NCI-H345 (cell line): ENCODE data around the gene FGFR1OP2.
"Not testable (repeated sequence)": the region's sequence is repeated elsewhere in the genome, so short reads cannot be mapped to it uniquely, and the experiment has no call there.

Experiments used
- DNase-seq: peaks from one replicate; lab custom pipeline; 2025; lab: John Stamatoyannopoulos, UW

FGFR1OP2 gene

DNA sequence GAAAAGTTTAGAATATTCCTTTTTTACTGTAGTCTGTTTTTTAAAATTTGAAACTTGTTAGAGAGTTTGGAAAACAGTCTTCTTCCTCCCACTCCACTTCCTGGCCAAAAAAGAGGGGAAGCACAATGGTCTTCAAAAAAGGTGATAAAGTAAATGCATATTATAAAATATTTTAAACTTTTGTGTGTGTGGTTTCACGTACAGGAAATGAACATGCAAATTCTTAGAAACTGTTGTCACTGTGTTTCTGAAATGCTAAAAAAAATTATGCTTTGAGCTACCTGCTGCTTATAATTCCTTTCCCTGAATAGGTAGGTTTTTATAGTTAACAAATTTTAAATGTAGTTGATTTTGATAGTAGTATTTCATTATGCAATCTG lies 2.9 kb downstream of the FGFR1OP2 start:
- no peak for DNase-seq

DNA sequence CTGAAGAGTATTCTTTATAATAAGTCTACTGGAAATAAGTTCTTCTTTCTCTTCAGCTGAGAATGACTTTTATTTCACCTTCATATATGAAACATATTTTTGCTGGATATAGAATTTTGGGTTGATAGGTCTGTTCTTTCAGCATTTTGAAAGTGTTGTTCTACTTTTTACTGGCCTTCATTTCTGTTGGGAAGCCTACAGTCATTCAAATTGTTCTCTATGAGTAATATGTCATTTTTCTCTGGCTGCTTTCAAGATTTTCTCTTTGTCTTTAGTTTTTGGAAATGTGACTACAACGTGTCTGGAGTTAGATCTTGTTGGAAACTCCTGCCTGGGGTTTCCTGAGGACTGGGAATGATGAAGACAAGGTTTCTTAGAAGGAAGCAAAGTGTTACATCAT lies 10.0 kb downstream of the FGFR1OP2 start:
- DNase-seq = no peak

DNA sequence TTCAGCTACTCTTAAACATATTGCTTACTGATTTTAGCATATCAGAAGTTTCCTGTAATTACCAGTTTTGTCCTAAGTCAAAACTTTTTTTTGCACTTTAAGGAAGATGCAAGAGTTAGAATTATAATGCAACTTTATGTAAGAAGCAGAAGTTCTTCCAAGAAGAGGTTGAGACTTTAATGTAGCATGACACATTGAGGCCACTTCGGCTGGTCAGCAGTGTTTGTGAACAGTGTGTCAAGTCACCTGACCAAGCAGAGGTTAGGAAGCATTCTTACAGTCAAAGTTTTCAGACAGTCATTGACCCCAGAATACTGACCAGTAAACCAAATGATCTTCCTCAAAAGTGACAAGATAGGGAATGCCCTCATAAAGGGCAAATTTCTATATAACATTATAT lies 15.2 kb downstream of the FGFR1OP2 start:
- DNase-seq = no peak

DNA sequence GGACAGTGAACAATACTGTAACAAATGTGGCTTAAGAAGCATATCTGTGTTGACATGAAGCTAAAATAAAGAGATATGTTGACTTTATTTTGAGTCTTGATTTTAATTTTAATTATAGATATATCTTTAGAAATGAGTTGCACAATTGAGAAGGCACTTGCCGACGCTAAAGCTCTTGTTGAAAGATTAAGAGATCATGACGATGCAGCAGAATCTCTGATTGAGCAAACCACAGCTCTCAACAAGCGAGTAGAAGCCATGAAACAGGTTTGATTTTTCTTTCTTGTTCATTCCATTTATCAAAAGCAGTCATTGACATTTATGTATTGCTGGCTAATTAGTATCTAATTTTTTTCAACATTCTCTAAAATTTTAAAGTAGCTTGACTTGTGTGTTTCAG lies 15.8 kb downstream of the FGFR1OP2 start:
- DNase-seq = no peak

DNA sequence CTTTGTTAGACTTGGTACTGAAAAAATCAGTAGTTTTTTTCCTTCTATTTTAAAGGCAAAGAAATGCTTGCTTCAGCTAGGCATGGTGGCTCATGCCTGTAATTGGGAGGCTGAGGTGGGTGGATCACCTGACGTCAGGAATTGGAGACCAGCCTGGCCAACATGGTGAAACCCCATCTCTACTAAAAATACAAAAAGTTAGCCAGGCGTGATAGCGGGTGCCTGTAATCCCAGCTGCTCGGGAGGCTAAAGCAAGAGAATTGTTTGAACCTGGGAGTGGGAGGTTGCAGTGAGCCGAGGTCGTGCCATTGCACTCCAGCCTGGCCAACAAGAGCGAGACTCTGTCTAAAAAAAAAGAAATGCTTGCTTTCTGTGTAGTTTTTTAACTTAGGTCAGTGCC lies 23.1 kb downstream of the FGFR1OP2 start:
- DNase-seq = not testable (repeated sequence)

DNA sequence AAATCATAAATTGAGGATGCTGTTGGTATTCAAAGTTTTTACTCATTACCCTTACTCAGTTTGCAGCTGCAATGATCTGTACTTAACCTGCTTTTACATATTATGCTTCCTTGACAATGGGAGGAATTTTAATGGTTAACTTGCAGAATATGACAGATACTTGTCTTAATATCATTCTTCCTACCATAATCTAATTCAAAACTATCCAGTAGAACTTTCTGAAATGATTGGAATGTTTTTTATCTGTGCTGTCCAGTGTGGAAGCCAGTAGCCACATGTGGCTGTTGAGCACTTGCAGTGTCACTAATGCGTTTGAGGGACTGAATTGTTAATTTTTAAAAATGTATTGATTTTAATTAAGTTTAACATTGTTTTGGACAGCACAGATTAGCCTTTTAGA lies 23.5 kb downstream of the FGFR1OP2 start:
- no peak for DNase-seq

DNA sequence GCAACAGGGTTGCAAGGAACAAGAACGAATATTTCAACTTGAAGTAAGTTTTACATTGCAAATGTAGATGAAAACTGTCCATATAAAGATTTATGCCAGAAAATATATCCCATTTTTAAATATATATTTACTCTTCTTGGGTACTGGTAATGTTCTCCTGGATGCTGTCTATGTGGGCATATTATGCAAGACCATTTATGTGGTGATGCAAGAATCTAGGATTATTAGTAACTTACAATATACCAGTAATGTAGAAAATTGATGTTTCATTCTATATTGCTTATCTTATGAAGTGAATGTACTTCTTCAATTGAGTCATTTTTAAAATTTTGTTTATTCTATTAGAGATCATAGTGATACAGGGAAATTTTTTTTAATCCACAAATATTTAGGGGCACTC lies 25.1 kb downstream of the FGFR1OP2 start:
- DNase-seq = no peak

DNA sequence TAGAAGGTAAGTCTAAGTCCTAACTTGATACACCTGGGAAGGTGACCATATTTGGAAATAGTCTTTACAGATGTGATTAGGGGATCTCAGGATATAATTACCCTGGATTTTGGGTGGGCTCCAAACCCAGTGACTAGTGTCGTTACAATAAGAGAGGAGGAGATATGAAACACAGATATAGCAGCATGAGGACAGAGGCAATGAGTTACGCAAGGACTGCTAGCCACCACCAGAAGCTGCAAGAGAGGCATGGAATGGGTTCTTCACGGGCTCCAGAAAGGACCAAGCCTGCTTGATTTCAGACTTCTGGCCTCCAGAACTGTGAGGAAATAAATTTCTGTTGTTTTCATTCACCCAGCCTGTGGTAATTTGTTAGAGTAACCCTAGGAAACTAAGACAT lies 28.6 kb downstream of the FGFR1OP2 start:
- no peak for DNase-seq

DNA sequence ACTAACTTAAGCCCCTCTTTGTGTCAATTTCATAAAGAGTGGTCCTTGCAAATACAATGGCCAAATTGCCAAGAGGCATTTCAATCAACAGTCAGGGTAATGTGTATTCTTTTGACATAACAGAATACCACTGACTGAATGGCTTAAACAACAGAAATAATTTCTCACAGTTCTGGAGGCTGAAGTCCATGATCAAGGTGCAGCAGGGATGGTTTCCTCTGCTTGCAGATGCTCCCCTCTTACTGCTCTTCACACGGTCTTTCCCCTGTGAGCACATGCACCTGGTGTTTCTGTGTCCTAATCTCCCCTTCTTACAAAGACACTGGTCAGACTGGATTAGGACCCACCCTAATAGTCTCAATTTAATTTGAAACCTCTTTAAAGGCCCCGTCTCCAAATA lies 31.9 kb downstream of the FGFR1OP2 start:
- no peak for DNase-seq

DNA sequence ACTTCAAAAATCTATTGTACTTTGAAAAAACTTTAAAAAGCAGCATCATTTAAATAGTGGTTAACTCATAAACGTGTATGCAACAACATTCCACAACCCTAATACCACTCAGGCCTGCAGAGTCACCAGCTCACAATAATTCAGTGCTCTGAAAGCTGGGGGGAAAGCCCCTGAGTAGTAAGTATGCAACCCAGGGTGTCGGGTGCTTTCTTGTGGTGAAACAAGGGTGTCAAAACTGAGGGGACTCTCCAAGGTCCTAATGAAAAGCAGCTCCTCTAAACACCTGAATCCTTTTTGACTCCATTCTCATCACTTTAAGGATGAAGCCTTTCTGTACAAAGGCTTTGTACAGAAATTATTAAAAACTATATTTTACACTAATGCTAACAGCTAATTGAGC lies 33.7 kb downstream of the FGFR1OP2 start:
- no peak for DNase-seq

DNA sequence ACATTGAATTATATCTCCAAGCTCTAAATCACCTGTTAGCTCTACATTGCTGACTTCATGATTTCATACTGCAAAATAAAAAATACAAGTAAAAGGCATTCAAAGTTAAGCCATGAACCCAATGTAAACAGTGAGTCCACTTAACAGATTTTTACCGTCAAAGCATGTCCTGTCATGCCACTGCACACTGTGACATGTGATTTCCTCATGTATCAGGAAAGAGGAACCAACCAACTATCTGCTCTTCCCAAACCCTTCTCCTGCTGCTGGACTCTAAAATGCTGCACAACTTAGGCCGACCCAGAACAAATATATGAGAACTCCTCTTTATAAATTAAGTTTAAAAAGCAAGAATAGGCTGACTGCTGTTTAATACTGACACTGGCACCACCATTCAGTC lies 38.4 kb downstream of the FGFR1OP2 start:
- peak; percentile 51 for DNase-seq

DNA sequence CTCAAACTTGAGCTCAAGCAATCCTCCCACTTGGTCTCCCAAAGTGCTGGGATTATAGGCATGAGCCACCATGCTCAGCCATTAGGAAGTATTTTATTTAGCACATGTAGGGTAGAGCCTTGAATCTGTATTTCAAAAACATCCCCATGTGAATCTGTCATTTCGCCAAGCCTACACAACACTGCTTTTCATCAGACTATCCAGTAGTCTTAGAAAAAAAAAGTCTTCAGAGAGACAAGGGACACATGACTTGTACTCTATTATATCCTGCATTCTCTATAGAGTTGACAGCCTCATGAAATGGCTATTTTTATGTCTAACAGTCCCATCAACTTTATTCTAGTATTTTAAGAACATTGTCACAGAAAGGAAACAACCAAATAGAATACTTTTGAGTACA lies 40.5 kb downstream of the FGFR1OP2 start:
- no peak for DNase-seq

DNA sequence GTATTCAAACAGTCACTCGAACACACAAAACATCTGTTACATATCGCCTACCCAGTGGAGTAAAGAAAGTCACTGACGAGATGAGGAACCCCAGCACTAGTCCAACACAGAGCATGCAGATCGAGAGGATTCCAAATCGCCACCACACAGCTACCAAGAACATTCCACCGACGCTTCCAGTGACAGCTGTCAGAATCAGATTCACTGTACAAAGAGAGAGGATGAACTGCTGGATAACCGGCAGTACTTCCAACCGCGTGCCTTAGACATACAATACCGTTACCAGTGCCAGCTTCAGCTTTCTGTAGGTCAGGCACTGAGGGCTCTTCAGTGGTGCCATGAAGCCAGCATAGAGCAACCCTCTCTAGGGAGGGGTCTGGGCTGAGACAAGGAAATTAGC lies 41.5 kb downstream of the FGFR1OP2 start:
- DNase-seq = no peak

DNA sequence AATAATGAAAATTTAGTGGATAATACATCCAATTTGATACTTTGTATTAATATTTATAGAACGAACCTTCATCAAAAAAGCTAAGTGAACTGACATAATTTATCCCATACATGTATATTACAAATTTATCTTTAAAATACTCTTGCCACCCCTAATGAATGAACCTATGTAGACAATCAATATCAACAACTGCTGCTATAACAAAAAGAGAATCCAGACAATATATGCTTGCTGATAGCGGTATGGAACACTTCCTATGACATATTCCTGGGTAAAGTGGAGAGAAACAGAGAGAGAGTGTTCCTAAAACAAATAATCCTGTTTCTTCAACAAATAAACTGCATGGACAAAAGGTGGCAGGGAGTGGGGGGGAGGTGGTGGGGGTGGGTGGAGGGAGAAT lies 44.6 kb downstream of the FGFR1OP2 start:
- DNase-seq = no peak

DNA sequence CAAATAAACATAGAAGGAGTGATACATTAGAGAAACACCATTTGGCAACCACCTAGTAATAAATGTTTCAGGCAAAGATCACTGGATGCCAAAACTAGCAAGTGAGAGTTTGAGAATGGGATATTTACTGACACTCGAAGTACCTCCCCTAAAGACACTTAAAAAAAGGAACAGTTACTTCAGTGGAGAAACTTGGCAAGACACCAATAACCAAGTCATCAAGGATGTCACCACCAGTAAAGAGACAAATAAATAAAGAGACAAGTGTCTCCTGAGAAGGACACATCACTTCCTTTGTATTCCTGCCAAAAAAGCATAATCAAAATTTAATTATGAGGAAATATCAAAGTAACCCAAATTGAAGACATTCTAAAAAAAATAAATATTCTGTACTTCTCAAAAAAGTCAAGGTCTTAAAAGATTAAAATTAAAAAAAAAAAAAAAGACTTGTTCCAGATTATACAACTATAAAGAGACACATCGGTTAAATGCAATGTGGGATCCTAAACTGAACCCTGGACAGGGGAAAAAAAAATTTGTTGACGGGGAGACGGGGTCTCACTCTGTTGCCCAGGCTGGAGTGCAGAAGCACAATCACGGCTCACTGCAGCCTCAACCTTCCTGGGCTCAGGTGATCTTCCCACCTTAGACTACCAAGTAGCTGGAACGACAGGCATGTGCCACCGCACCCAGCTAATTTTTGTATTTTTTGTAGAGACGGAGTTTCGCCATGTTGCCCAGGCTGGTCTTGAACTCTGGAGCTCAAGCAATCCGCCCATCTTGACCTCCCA lies 49.6 kb downstream of the FGFR1OP2 start:
- DNase-seq = no peak

DNA sequence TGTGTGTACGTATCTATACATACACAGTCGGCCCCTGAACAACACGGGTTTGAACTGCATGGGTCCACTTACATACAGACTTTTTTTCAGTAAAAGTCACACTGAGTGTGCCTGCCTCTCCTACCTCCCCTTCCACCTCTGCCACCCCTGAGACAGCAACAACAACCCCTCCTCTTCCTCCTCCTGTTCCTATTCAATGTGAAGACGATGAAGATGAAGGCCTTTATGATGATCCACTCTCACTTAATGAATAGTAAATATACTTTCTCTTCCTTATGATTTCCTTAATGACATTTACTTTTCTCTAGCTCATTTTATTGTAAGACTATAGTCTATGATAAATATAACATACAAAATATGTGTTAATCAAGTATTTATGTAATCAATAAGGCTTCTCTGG lies 50.4 kb downstream of the FGFR1OP2 start:
- DNase-seq = no peak

DNA sequence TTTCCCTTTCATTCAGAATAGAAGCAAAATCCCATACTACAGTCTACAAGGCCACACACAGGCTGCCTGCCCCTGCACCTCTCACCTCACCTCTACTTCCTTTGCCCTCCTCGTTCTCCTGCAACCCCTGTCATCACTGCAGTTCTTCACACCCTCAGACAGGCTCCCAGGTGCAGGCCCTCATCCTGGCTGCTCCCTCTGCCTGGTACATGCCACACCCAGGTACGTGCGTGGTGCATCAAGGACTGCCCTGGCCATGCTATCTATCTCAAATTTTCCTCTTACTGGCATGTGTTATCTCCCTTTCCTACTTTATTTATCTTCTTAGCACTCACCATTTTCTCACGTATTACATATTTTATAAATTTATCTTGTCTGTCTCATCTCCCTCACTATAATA lies 51.6 kb downstream of the FGFR1OP2 start:
- no peak for DNase-seq

DNA sequence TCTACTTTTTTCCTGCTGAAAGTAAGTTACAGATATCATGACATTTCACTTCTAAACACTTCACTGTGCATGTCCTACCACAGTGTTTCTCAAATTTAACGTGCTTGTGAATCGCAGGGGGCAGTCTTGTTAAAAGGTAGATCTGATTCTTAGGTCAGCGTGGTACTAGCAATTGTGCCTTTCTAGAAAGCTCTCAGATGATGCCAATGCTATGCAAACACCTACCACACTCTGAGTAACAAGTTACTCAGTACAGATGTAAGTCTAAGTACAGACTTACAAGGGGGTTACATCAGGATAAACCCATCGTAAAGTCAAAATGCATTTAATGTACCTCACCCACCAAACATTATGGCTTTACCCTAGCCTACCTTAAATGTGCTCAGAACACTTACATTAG lies 53.6 kb downstream of the FGFR1OP2 start:
- DNase-seq = no peak

DNA sequence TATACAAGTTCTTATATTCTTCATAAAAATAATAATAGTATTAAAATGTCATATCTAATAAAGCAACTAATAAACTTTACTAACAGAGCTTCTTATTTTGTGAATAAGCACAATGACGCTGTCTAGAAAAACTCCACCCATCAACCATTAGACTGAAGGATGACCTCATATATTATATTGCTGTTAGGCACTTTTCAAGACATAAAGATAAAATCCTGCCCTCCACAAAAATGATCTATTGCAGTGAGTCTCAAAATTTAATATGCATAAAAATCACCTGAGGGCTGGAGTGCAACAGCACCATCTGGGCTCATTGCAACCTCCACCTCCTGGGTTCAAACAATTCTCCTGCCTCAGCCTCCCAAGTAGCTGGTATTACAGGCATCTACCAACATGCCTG lies 55.8 kb downstream of the FGFR1OP2 start:
- no peak for DNase-seq

DNA sequence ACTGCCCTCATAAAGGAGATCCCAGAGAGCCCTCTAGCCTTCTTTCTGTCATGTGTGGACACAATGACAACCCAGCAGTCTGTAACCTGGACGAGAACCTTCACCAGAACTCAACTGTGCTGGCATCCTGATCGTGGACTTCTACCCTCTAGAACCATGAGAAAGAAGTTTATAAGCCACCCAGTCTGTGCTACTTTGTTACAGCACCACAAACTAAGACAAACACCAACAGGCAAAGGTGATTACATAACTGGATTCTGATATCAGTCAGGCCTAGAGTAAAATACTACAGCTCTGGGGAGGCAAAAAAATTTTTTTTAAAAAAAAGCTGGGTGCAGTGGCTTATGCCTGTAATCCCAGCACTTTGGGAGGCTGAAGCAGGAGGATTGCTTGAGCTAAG lies 57.4 kb downstream of the FGFR1OP2 start:
- DNase-seq = no peak

DNA sequence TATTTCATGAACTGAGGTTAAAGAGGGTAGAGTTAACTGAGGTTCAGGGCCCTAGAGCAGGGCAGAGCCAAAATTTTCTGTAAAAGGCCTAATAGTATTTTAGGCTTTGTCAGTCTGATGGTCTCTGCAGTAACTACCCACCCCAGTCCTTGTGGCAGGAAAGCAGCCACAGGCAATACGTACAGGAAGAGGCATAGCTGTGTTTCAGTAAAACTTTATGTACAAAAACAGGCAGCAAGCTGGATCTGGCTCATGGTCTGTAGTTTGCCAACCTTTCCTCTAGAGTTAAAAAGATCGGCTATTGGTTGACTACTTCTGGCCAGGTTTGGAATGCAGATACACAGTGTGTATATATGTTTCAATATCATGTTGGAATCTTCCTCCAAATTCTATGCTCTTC lies 58.7 kb downstream of the FGFR1OP2 start:
- DNase-seq = no peak

DNA sequence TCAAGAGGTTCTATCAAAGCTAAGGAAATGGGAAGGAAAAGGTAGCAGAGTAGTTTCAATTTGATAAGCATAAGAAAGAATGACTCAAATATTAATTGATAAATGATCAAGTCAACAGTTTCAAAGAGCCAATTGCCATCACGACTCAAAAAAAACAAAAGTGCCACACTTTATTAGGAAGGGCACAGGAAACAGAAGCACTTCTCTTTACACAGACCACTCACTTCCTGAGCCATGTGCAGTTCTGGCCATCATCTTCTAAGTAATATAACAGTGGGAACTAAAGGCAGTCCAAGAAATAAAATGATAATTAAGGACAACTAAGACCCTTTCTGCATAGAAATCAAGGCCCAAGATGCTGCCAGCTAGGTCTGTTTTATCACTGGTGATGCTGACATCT lies 62.7 kb downstream of the FGFR1OP2 start:
- no peak for DNase-seq

DNA sequence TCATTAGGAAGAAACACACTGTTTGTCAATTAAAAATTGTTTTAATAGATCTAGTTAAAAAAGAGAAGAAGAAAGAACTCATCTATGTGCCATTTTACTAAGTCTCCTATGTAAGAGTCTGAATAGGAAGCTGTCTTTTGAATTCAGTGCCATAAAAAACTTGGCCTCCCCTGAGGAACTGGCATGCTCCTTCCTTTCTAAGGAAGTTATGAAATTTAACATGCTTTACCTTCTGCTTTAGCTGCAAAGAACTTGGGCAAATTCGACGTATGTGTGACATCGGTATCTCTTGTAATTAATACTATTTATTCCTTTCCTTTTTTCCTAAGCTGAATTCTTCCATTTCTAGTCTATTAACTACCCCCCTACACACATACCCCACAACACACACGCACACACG lies 63.4 kb downstream of the FGFR1OP2 start:
- DNase-seq = no peak

DNA sequence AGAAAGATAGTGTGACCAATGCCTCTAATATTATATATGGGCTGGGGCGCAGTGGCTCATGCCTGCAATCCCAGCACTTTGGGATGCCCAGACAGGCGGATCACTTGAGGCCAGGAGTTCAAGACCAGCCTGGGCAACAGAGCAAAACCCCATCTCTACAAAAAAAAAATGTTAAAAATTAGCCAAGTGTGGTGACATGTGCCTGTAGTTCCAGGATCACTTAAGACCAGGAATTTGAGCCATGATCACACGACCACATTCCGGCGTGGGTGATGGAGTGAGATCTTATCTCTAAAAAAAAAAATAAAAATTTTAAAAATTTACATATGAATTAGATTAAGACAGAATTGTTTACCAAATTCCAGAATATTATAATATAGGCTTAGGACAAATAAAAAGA lies 63.9 kb downstream of the FGFR1OP2 start:
- DNase-seq = no peak
